Measurements from ENCODE around the gene MEGF6.

GRCh38 chr1:3618881-3619671 is 7.8 kb upstream of the MEGF6 start:
- TF ChIP-seq EZH2 (IDR thresholded peaks at IDR 0.05; ENCODE audit: low read length) = no peak
- TF ChIP-seq, protein P1, sequence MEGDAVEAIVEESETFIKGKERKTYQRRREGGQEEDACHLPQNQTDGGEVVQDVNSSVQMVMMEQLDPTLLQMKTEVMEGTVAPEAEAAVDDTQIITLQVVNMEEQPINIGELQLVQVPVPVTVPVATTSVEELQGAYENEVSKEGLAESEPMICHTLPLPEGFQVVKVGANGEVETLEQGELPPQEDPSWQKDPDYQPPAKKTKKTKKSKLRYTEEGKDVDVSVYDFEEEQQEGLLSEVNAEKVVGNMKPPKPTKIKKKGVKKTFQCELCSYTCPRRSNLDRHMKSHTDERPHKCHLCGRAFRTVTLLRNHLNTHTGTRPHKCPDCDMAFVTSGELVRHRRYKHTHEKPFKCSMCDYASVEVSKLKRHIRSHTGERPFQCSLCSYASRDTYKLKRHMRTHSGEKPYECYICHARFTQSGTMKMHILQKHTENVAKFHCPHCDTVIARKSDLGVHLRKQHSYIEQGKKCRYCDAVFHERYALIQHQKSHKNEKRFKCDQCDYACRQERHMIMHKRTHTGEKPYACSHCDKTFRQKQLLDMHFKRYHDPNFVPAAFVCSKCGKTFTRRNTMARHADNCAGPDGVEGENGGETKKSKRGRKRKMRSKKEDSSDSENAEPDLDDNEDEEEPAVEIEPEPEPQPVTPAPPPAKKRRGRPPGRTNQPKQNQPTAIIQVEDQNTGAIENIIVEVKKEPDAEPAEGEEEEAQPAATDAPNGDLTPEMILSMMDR (optimal IDR thresholded peaks at IDR 0.05 in 1 of 3, IDR thresholded peaks at IDR 0.05 in 1 of 3, conservative IDR thresholded peaks at IDR 0.05 in 1 of 3; ENCODE audit: extremely low read depth in 1 of 3, insufficient read depth in 2 of 3, low read length in 3 of 3) = peak; percentile 74 to 83 (median 79)
